ENCODE results near the gene PNPLA2. TPM values are rescaled to one million over a fixed set of nuclear protein-coding genes. Genes with fewer than 3 reads are reported as not detected.

PNPLA2 gene
- total and polyA plus RNA-seq, 2 of the 8 experiments (the other 6 are each of a cell fraction or from before 2014, with no cell fraction given), result 30.9 to 62.1 TPM

- Histone ChIP-seq H2BK12ac (ENCODE audit: low read depth, low read length) (no peak overlapping the region), H3K4ac (replicated peaks; ENCODE audit: insufficient read length, low read depth, low read length) (no peak overlapping the region), H3K27ac (ENCODE audit: low read depth, low read length) (no peak overlapping the region; the same call in 1 of the 2 replicates), H2AK5ac (ENCODE audit: low read depth, low read length) (no peak overlapping the region), H4K8ac (ENCODE audit: extremely low read depth, insufficient read depth, low read length) (peak overlapping the region; percentile 35), H3K79me2 (ENCODE audit: control insufficient read depth in 1 of 2, insufficient read depth in 2 of 2, low read length in 2 of 2) (peaks cover 7 to 43% of the 10 kb centered on the region in 2 experiments; a peak in 3 of 4 replicates), H3K9ac (replicated peaks in 1 of 4; ENCODE audit: extremely low read depth in 1 of 4, low read depth in 3 of 4, low read length in 3 of 4) (no peak overlapping the region), H3K79me1 (ENCODE audit: low read depth, low read length) (0 out of 2 replicates have a peak, but pooled peaks cover 6% of the 10 kb centered on the region), H4K91ac (replicated peaks; ENCODE audit: insufficient read length, low read length) (no peak overlapping the region), H2BK120ac (replicated peaks; ENCODE audit: low read depth, low read length) (no peak overlapping the region), H3K36me3 (ENCODE audit: control insufficient read depth in 2 of 4, insufficient read depth in 4 of 4, low read length in 3 of 4) (peaks cover 4 to 21% (median 16%) of the 10 kb centered on the region in 4 experiments; a peak in 7 of 8 replicates), H2BK20ac (ENCODE audit: low read length) (no peak overlapping the region), H3K23ac (ENCODE audit: insufficient read length) (no peak overlapping the region), H3K9me3 (ENCODE audit: insufficient read depth in 2 of 2, low read depth in 1 of 2, low read length in 1 of 2) (no peaks in the 10 kb centered on the region), H4K20me1 (replicated peaks in 1 of 2; ENCODE audit: control insufficient read depth in 1 of 2, insufficient read depth in 2 of 2, low read length in 2 of 2) (peaks cover 16 to 27% of the 10 kb centered on the region in 2 experiments), H3K4me2 (ENCODE audit: insufficient read depth in 1 of 2, low read depth in 2 of 2, low read length in 2 of 2) (no peak overlapping the region), H3K18ac (ENCODE audit: extremely low read depth, low read length) (no peak overlapping the region), H4K5ac (ENCODE audit: insufficient read length, low read depth, low read length) (no peak overlapping the region), H3K14ac (ENCODE audit: insufficient read length) (no peak overlapping the region), H3K4me1 (replicated peaks in 1 of 4; ENCODE audit: control insufficient read depth in 3 of 4, insufficient read depth in 4 of 4, low read length in 3 of 4) (peaks cover 0 to 15% (median 7%) of the 10 kb centered on the region in 4 experiments; a peak in 6 of 7 replicates), H2AFZ (ENCODE audit: low read length) (no peak overlapping the region), H3K27me3 (replicated peaks in 1 of 4; ENCODE audit: control insufficient read depth in 3 of 4, extremely low read depth in 1 of 4, insufficient read depth in 3 of 4, low read length in 3 of 4) (no peaks in the 10 kb centered on the region), H2BK5ac (ENCODE audit: low read depth, low read length) (no peak overlapping the region), H3K56ac (replicated peaks; ENCODE audit: insufficient read length, low read depth, low read length) (no peak overlapping the region), H3K23me2 (ENCODE audit: low read depth, low read length) (peaks cover 13% of the 10 kb centered on the region; the same call in 1 of the 2 replicates), H2BK15ac (ENCODE audit: low read length) (no peak overlapping the region), H3K4me3 (ENCODE audit: extremely low read depth in 1 of 4, insufficient read depth in 2 of 4, low read depth in 3 of 4, low read length in 4 of 4) (no peak overlapping the region)
- no peak for FAIRE-seq
- DNase-seq (ENCODE audit: low read depth in 1 of 2, low spot score in 2 of 2), result no peak
- CTCF ChIA-PET (ENCODE audit: partially characterized antibody), result interaction anchor here (1.0 to 1.2 kb wide), 3 partner anchors 9 to 16 kb away, joined by 4 read pairs; partner anchors contain the start of gene CEND1
- POLR2A ChIA-PET (ENCODE audit: partially characterized antibody), result interaction anchor here (0.7 to 35.3 kb wide), 5 partner anchors 17 to 49 kb away, joined by 3 to 636 read pairs (median 3); partner anchors contain the start of gene TALDO1
- TF ChIP-seq CREB1 (IDR thresholded peaks at IDR 0.05), result no peak
- TF ChIP-seq SRF (IDR thresholded peaks at IDR 0.05; ENCODE audit: low read depth, low read length), result no peak
- TF ChIP-seq SP1 (IDR thresholded peaks at IDR 0.05; ENCODE audit: low read depth, low read length), result no peak
- TF ChIP-seq SAP30 (IDR thresholded peaks at IDR 0.05; ENCODE audit: insufficient read depth, insufficient replicate concordance, low read length), result no peak
- TF ChIP-seq RAD21 (IDR thresholded peaks at IDR 0.05 in 1 of 2, conservative IDR thresholded peaks at IDR 0.05 in 1 of 2; ENCODE audit: low read depth in 2 of 2, low read length in 2 of 2), result no peak
- WGBS, 2 experiments (ENCODE audit: extremely low coverage in 1 of 2, insufficient coverage in 1 of 2, insufficient read length in 1 of 2, insufficient replicate concordance in 2 of 2, low coverage in 1 of 2, low lambda C conversion rate in 2 of 2, missing lambda C conversion rate in 1 of 2), result 93% methylated on average over 9 of the region's 9 CpGs; no CpG with 5 or more reads in 1 of the 2 experiments
Measured at GRCh38 chr11:773830-774229, 44.9 kb upstream of the PNPLA2 start.

All from H1 (cell line).